Vagina (tissue), 2 donors: Measurements from ENCODE around the gene RAC2. TPM values are rescaled to one million over a fixed set of nuclear protein-coding genes. Genes with fewer than 3 reads are reported as not detected.

Experiments
- DNase-seq, 2 donors: peaks; one replicate each; pipeline ENCODE4 v3.0.0-alpha.2; 2017; ENCODE audit errors: extremely low spot score in 2 of 2
- H3K27ac ChIP-seq: fragments of 200-600 bp; sonication (generic); one replicate; pipeline ENCODE4 v1.5.1; 2019
- H3K27me3 ChIP-seq: fragments of 200-600 bp; sonication (generic); one replicate; pipeline ENCODE4 v1.5.1; 2019
- H3K36me3 ChIP-seq, 2 donors: fragments of 200-600 bp; sonication (generic); one replicate each; pipeline ENCODE4 v1.5.1; 2017 to 2019
- H3K4me1 ChIP-seq: fragments of 200-600 bp; sonication (generic); one replicate; pipeline ENCODE4 v1.5.1; 2019
- H3K4me3 ChIP-seq, 2 donors: fragments of 200-600 bp; sonication (generic); 1 replicate in 1 of 2; 2 replicates in 1 of 2; pipeline ENCODE4 v1.5.1; 2016 to 2019
- H3K9me3 ChIP-seq: fragments of 200-600 bp; sonication (generic); one replicate; pipeline ENCODE4 v1.5.1; 2019
- CTCF ChIP-seq, 3 experiments: fragments of 450-650 bp in 2 of 3; fragments of 200-600 bp in 1 of 3; sonication (generic) in 1 of 3; IDR thresholded peaks; one replicate each; pipeline ENCODE4 v1.5.1; 2017 to 2019; ENCODE audit warnings: antibody characterized with exemption in 3 of 3, mild to moderate bottlenecking in 2 of 3, moderate library complexity in 2 of 3
- POLR2A ChIP-seq, 2 donors: fragments of 450-650 bp; IDR thresholded peaks; one replicate each; pipeline ENCODE4 v1.6.1; 2017; ENCODE audit warnings: antibody characterized with exemption in 2 of 2, mild to moderate bottlenecking in 2 of 2, moderate library complexity in 2 of 2
- POLR2AphosphoS5 ChIP-seq, 2 donors: sonication (generic); formaldehyde crosslinking; IDR thresholded peaks; one replicate each; pipeline ENCODE4 v1.9.0; 2017; ENCODE audit warnings: antibody characterized with exemption in 2 of 2, mild to moderate bottlenecking in 2 of 2, low read depth in 1 of 2; ENCODE audit not compliant: insufficient read depth in 1 of 2
- intact Hi-C: fragments of 100-400 bp; cut with DNase I; formaldehyde crosslinking; loops from one replicate; pipeline ENCODE4 v1.15.1; 2023
- total RNA-seq: library from RNA; depleted of rRNA; stranded (reverse); fragments of >200 nt; gene quantifications from one replicate; pipeline ENCODE4 v1.2.3, GENCODE V29; 2016

Gene RAC2
- total RNA-seq, 1 donor from 2014 or later: 15.7 TPM

- H3K4me3 ChIP-seq: no peak overlapping the region
- intact Hi-C loops: no loop called here
- no peak for TF ChIP-seq POLR2AphosphoS5 (IDR thresholded peaks at IDR 0.05; ENCODE audit: insufficient read depth in 1 of 2, low read depth in 1 of 2)
- TF ChIP-seq POLR2A (IDR thresholded peaks at IDR 0.05): no peak
- no peak for TF ChIP-seq CTCF (IDR thresholded peaks at IDR 0.05)
- peaks cover 21% of the 10 kb centered on the region for H3K4me1 ChIP-seq
- DNase-seq: no peak
- H3K36me3 ChIP-seq: no peaks in the 10 kb centered on the region
- H3K27ac ChIP-seq: no peak overlapping the region
- no peaks in the 10 kb centered on the region for H3K9me3 ChIP-seq
- no peaks in the 10 kb centered on the region for H3K27me3 ChIP-seq
These were observed 14.0 kb downstream of the RAC2 start for GRCh38 chr22:37229805-37230672.

GRCh38 chr22:37229012-37229804, 14.9 kb downstream of the RAC2 start:
- intact Hi-C loops: no loop called here
- DNase-seq: no peak
- Histone ChIP-seq H3K4me3 (no peak overlapping the region), H3K27me3 (no peaks in the 10 kb centered on the region), H3K27ac (no peak overlapping the region), H3K4me1 (peaks cover 21% of the 10 kb centered on the region), H3K36me3 (no peaks in the 10 kb centered on the region), H3K9me3 (no peaks in the 10 kb centered on the region)
- TF ChIP-seq POLR2AphosphoS5 (IDR thresholded peaks at IDR 0.05; ENCODE audit: insufficient read depth in 1 of 2, low read depth in 1 of 2) (no peak), POLR2A (IDR thresholded peaks at IDR 0.05) (no peak), CTCF (IDR thresholded peaks at IDR 0.05) (no peak)

- Histone ChIP-seq H3K9me3 (no peaks in the 10 kb centered on the region), H3K4me3 (no peak overlapping the region), H3K36me3 (no peaks in the 10 kb centered on the region), H3K4me1 (peaks cover 21% of the 10 kb centered on the region), H3K27ac (no peak overlapping the region), H3K27me3 (no peaks in the 10 kb centered on the region)
- no peak for TF ChIP-seq CTCF (IDR thresholded peaks at IDR 0.05)
- intact Hi-C loops: no loop called here
- DNase-seq: no peak
These were observed 15.7 kb downstream of the RAC2 start for GRCh38 chr22:37228106-37229011.

- no peaks in the 10 kb centered on the region for H3K27me3 ChIP-seq
- H3K36me3 ChIP-seq: no peaks in the 10 kb centered on the region
- H3K27ac ChIP-seq: no peak overlapping the region
- DNase-seq: no peak
- H3K4me1 ChIP-seq: peaks cover 21% of the 10 kb centered on the region
- intact Hi-C loops: no loop called here
- TF ChIP-seq CTCF (IDR thresholded peaks at IDR 0.05): no peak
- TF ChIP-seq POLR2AphosphoS5 (IDR thresholded peaks at IDR 0.05; ENCODE audit: insufficient read depth in 1 of 2, low read depth in 1 of 2): no peak
- no peak for TF ChIP-seq POLR2A (IDR thresholded peaks at IDR 0.05)
- no peaks in the 10 kb centered on the region for H3K9me3 ChIP-seq
- no peak overlapping the region for H3K4me3 ChIP-seq
These were observed 17.6 kb downstream of the RAC2 start for GRCh38 chr22:37226514-37226913.
